HG02571 (cell line): Measurements from ENCODE around the gene JDP2.
"Not testable (repeated sequence)": the region's sequence is repeated elsewhere in the genome, so short reads cannot be mapped to it uniquely, and the experiment has no call there.

ENCODE experiments used
- ATAC-seq: cut with Tn5 transposase; IDR thresholded peaks from one replicate; pipeline ENCODE4 v1.9.1; 2021; ENCODE audit warnings: mild to moderate bottlenecking, moderate library complexity; ENCODE audit not compliant: unreplicated experiment

The JDP2 gene

DNA sequence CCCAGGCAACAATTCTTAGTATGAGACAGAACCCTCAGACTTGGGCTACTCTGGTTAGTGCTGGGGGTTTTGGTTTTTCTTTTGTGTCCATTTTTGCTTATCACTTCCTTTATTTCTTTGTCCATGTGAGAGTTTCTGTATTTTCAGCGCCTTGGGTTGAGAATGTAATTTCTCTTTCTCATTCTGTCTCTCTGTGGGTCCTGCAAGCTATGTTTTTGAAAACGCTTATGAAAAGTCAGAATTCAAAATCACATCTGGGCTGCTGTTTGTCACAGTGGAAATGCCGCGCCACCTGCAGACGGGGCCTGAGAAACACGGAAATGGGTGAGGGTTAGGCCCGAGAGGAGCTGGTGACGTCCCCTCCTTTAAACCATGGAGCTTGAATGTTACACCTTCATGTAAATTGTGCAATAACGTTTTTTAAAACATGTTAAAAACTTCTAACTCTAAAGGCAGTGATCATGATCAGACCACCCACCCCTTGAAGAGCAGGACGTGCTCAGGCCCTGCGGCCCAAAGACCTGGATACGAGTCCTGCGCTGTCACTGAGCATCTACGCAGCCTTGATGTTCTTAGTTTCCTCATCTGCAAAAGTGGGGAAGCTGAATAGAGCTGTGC lies 26.1 kb downstream of the JDP2 start:
- no peak for ATAC-seq

DNA sequence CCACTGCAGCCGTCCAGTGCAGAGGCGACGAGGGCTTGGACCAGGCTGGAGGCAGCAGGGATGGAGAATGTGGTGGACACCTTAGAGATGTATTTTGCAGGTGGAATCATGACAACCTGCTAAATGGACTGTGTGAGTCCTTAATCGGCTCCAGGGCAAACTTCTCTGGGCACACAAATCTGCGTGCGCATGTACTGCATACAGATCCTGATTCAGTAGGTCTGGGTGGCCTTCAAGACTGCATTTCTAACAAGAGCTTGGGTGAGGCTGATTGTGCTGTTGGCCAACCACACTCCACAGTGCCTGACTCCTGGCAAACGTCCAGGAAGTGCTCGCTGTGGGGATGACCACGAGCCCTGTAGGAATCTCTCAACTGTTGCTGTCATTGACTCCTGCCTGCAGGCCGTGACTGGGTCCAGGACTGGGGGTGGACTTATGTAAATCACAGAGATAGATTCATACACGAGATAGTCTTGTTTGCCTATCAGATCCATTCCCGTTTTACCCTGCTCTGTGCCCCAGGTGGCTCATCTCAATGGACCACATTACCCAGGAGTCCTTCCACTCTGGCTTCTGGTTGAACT lies 27.2 kb downstream of the JDP2 start:
- no peak for ATAC-seq

DNA sequence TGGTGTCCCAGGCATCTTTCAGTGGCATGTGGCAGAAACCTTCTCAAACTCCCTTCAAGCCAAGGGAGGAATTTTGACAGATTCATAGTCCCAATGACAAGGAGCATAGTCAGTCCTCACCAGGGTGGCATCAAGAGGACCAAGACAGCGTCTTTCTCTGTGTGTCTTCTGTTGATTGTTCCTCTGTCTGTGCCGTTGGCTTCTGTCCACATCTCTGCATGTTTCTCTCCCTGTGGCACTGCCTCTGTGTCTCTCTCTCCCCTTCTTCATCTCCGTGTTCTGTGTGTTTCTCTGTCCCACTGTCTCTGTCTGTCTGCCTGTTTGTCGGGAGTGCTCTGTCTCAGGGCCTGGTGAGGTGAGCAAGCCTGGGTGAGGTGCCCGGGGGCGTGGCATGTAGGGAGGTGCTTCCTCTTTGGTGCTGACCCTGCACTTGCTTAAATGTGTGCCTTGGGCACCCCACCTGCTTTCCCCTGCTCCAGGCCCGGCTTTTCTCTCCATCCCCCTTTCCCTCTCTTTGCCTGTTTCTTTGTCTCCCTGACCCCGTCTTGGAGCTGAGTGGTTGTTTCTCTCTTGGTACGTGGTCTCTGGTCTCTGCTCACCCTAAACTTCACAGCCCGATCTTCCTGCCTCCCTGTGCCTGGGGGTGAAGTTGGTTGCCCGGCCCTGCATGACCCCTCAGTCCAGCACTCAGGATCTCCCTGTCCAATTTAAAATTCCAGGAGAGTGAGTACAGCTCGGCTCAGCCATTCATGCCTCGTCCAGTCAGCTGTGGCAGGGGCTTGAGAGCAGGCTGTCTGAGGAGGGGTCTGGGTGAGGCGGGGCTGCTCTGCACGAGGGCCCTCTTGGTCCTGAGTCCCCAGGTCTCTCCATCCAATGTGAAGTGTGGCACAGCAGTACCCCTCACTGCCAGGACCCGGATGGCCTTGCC lies 28.5 kb downstream of the JDP2 start:
- ATAC-seq, result no peak

DNA sequence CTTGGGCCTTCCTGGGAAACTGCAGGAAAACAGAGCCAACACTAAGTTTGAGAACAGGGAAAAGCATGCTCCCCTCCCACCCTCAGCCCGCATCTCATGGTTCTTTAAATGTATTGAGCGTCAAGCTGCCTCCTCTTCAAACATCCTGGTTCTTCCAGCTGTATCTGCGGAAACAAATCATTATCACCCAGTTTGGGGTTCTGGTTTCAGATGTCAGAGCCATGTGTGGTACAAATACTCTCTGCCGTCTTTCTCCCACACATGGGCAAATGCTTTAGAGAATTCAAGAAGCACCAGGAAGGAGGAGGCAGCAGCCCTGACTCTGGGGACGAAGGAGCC lies 29.1 kb downstream of the JDP2 start:
- ATAC-seq, result no peak

DNA sequence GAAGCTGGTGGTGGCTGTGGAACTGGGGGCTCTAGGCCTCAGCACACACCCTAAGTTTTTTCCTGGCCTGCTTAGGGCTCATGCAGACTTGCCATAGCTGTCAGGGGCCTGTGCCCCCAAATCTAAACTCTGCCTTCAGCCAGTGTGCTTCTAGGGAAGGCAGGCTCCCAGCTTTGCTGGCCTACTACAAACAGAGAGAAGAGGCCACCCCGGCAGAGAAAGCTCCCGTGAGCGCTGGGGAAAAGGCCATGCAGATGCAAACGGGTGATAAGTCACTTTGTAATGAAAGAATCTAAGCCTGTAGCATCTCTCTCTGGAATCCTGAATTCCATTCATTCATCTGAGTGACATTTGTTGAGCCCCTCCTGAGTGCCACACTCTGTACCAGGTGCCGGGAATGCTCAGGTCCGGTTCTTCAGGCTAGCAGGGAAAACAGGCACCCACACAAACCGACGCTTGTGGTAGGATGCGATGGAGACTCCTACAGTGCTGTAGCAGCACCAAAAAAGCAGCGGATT lies 29.9 kb downstream of the JDP2 start:
- no peak for ATAC-seq

DNA sequence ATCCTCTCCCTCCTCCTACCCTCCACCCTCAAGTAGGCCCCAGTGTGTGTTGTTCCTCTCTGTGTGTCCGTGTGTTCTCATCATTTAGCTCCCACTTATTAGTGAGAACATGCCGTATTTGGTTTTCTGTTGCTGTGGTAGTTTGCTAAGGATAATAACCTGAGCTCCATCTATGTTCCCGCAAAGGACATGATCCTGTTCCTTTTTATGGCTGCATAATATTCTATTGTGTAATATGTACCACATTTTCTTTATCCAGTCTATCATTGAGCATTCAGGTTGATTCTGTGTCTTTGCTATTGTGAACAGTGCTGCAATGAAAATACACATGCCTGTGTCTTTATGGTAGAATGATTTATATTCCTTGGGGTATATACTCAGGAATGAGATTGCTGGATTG lies 30.5 kb downstream of the JDP2 start:
- no peak for ATAC-seq

DNA sequence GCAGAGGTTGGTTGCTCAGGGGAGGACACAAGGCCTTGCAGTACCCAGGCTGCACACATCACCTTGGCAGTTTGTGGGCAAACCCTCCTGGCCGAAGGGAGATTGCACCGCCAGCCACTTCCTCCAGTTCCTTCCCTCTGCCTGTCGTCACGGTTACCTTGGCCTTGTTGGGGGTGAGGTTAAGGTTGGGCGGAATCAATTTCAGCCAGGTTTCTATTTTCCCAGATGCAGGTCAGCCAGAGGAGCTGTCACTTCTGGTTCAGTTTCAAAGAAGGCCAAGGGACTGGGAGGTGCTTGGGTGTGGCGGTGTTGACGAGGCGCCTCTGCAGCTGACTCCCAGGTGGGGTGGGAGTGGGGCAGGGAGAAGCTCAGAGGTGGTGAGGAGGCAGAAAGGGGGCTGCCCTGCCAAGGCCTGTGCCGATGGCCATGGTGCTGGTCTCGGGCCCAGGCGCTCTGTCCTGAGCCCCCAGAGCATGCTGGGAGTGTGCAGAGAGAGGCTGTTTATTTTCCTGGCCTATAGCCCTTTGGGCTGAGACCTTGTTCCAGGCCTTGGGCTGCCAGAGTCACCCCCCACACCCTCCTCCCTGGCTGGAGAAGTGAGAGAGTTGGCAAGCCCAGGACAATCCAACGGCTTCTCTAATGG lies 31.4 kb downstream of the JDP2 start:
- ATAC-seq, result no peak

DNA sequence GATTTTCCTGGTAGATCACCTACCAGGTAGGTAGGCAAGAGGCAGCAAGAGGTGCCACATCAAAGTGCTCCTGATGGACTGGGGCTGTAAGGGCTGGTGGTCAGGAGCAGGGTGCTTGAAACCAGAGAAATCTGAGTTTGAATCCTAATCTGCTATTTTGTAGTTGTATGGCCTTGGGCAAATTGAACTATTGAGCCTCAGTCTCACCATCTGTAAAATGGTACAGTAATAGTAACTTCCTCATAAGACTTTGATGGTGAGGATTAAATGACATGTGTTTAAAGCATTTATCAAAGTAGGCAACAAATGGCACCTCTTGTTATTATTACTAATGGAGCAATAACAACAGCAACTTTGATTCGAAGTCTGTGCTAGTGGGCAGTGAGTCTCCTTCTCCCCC lies 32.0 kb downstream of the JDP2 start:
- no peak for ATAC-seq

DNA sequence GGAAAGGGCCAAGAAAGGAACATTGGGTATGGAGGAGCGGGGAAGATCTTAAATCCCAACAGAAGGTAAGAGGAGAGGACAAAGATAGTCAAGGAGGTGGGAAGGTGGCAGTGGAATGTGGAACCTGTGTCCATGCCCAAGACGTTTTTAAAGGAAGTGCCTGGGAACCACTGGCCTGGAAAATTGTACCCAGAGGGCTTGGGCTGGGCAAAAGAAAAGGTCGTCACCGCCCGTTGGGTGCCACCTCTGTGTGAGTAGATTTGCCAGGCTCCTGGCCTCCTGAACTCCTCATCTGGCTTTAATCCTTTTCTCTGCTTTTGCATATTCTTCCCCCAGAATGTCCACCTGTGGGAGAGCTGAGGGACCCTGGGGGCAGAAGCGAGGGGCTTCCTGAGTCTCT lies 32.6 kb downstream of the JDP2 start:
- no peak for ATAC-seq

DNA sequence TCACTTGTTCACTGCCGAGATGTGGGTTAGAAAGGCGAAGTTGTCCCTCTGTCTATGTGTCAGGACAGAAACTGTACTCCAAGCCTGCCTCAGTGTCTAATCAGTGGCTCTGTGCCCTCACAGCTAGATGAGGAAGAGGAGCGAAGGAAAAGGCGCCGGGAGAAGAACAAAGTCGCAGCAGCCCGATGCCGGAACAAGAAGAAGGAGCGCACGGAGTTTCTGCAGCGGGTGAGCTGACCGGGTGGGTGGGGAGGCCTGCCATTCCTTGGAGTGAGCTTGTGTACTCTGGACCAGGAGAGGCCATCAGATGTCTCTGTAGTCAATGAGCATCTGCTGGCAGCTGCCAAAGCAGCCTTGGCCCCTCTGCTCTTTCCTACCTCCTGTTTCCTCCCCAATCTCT lies 33.5 kb downstream of the JDP2 start:
- no peak for ATAC-seq

DNA sequence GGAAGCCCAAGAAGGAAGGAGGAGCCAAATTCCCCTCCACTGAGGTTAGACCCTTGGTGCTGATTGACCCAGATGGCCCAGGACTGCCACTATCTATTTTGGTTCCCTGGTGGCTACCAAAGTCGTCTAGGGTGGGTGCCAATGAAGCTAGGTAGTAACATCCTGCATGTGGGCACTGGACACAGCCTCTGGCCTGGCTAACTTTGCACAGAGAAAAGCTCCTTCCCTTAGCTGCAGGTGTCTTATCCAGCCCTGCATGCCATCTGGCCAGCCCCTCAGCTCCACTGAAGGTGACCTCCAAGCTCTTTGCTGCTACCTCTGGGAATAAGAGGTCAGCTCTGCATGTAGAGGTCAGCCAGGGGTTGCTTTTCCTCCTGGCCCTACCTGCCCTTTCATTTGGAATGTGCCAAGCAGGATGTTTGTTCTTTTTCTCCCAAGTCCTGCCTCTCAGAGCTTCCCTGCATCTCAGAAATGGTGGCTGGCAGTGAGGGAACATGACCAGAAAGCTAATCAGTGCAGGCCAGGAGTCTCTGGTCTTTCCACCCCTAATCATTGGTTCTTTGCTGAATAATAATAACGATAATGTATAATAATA lies 34.0 kb downstream of the JDP2 start:
- no peak for ATAC-seq

DNA sequence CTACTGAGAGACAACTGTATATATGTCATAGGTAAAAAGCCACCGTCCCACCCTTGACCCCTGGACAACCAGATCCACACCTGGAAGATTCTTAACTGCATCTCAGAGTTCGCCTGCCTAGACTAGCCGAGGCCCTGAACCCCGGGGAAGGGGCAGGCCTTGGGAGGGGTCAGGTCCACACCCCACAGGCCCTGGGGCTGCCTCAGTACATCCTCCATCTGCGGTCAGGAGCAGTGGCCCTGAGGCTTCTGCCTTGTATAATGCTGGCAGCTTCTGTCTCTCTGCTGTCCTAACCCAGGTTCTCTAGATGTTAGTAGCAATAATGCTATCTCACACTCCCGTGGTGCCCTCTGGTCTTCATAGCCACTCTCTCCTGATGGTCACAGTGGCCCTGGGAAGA lies 36.8 kb downstream of the JDP2 start:
- ATAC-seq, result no peak

DNA sequence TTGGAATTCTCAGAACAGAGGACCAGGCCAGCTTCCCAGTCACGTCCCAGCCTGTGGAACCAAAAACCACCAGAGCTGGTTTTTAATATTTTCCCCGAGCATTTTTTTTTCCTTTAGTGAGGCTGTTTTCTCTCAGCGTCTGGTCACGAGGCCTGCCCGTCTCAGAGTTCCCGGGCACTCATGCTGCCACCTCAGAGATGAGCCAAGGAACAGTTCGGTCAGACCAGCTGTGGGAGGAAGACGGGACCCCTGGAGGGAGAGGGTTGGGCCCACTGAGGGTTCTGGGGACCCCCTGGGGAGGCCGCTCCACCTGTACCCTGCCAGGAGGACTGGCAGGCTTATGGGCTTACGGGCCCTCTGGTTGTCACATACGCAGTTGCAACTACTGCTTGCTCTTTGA lies 39.9 kb downstream of the JDP2 start:
- no peak for ATAC-seq

DNA sequence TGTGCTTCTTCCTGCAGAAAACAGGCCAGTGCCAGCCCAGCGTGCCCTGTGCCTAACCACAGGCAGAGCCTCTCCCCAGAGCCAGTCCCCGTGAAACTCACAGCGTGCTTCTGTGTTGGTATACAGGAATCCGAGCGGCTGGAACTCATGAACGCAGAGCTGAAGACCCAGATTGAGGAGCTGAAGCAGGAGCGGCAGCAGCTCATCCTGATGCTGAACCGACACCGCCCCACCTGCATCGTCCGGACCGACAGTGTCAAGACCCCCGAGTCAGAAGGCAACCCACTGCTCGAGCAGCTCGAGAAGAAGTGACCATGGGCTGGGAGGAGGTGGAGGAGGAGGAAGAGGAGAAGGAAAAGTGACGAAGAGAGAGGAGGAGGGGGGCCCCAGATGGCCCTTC lies 41.3 kb downstream of the JDP2 start:
- ATAC-seq, result no peak

DNA sequence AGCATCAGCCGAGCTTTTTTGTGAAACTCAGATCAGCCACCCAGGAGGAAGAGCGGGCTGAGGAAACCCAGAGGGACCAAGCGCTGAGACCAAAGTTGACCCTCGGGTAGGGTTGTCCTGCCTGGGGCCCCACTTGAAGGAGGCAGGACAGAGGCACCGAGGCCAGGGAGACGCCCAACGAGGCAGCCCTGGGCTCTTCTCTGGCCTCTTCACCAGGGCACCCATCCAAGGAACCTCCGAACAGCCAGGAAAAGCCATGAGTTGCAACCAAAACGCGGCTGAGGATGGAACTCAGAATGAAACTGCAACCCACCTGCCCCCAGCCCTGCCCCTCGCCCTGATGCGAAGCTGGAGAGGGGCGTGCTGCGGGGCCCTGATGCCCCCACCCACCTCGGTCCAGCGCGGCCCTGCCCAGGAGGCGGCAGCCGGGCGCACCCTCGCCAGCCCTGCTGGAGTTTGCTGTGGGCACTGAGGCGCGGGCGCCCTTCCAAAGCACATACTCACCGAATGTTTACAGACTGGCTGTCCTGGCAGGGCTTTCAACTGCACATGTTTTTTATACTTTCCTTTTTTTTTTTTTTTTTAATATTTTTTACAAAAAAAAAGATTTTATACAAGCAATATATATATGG lies 41.9 kb downstream of the JDP2 start:
- ATAC-seq, result no peak

DNA sequence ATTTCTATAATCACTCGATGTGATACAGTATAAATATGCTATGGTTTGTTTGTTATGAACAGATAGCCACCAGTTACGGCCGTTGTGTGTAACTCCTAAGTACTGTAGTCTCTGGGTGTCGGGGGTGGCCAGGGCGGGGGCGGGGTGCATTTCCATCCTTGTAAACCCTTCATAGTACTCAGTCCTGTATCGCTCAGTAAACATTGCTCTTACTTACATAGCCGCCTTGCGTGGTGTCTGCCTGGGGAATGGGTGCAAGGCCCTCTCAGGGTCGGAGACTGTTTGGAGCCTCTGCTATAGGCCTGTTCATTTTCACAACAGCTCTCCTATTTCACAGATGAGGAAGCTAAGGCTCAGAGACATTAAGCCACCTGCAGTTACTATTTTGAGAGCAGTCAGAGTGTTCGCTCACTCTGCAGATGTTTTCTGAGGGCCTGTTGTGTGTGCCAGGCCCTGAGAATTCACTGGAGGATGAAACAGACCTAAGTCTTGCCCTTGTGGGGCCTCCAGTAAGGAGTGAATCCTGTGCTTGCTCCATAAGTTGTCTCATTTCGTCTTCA lies 42.5 kb downstream of the JDP2 start:
- ATAC-seq, result no peak

DNA sequence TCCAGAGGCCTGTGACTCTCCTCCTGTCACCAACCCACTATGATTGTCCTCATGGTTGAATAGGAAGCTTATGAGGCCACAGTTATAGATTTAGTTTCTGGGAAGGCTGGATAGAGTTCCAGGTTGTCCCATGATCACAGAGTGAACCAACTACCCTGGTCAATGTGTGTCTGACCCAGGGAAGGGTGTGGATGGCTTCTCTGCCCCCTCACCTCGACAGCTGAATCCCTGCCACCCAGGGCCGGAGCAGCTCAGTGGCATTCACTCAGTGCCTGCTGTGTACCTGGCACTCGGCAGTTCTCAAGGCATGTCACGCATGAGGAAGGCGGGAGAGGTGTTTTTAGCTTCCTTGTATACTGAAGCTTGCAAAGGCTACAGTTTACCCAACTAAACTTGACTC lies 43.2 kb downstream of the JDP2 start:
- no peak for ATAC-seq

DNA sequence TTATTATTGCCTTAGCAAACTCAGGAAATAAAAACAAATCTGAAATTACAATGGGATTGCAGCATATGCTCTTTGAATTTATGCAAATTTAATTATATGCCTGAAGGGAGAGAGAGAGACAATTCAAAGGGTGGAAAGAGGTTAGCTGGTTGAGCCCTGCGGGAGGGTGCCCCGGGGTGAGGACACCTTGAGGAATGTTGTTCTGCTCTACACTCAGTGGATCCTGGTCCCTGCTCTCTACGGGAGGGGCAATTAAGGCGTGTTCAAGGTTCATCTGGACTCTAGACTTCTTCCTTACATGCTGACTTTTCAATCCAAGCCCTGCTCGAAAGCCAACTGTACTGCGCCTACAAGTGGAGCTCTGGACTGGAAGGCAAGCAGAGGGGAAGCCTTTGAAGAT lies 46.3 kb downstream of the JDP2 start:
- ATAC-seq, result not testable (repeated sequence)

DNA sequence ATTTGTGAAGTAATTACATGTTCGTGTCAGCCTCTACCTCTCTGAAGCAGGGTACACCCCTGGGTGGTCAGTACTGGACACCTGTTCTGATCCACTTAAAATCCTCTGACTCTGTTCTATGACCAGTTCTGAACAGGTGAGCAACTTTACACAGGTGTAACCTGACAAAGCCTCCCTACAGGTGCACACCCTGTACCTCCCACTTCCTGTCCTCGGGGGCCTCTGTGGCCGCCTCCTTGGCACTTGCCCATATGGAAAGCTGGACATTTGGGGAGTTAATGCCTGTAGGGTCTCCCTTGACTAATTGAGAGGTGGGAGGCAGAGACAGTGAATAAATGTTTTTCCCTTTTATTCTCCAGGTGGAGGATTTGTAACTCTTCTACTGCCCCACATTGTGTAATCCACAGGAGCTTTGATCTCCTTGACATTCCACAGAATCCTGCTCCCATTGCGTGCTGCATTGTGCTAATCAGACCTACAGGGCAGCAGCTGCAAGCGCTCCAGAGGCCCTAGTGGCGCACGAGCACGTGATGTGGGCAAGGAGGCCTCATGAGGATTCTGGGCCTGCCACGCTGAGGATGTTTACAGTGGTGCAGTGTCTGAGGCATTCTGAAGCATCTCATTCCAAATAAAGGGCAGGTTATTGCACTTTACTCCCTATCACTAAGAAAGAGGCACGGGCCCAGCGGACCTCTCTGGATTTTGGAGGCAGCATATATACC lies 48.6 kb downstream of the JDP2 start:
- no peak for ATAC-seq

DNA sequence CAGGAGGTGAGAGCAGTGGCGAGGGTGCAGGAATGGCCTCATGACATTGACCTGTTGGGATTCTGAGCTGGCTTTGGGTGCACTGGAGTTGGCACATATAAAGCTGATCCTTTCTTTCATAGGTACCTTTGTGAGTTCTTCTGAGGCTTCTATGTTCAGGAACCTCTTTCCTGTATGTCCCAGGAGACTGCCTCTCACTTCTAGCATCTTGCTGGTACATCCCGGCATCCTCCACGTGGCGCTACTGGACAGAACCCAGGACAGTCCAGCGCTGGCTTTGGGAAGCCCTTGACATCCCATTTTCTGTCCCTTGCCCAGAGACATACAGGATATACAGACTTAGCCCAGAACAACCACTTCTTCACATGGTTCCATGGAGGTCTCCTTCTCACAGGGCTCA lies 50.1 kb downstream of the JDP2 start:
- no peak for ATAC-seq
